Stimulated activated naive CD8-positive, alpha-beta T cell treated with anti-CD3 and anti-CD28 coated beads, Interleukin-15, Interleukin-2, amounts not matched to agents 100 U/mL and 50 U/mL, for 24 hours (primary cell): ENCODE measurements around the gene GPHN.

Experiments used
- ATAC-seq: fragments of 150-1000 bp; cut with Tn5 transposase; one replicate; pipeline ENCODE4 v1.10.0; 2021
- DNase-seq: peaks from one replicate; pipeline ENCODE4 v3.0.0; 2021

GPHN gene

DNA sequence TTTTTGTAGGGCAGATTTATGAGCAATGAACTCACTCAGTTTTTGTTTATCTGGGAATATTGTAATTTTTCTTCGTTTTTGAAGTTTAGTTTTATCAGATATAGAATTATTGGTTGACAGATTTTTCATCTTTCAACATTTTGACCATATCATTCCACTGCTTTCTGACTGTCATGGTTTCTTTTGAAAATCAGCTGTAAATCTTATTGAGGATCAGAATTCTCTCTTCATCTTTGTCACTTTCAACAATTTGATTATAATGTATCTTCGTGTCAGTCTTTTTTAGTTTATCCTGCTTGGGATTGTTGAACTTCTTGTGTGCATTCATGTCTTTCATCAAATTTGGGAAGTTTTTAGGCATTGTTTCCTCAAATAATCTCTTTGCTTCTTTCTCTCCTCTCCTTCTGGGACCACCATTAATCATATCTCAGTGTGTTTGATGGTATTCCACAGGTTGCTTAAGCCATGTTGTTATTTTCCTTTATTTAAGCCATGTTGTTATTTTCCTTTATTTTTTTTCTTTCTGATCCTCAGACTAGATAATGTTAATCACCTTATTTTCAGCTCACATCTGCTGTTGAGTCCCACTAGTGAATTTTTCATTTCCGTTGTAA lies 451.6 kb downstream of the GPHN start:
- DNase-seq (no peak), ATAC-seq (no peak)

DNA sequence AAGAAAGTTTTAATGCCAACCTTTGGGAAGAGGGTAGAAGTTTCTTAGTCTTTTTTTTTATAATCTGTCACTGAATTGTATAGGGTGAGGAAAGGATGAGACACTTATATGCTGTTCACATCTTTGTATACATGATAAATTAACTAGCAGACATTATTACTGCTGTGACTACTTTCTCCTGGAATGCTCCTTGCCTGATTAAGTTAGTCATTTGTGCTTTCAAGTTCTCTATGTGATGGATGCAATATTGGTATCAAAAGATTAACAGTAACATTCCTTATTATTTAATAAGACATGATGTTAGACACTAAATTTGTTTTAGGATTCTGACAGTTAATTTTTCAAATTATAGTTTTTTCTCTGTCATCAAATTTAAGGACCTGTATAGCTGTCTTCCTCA lies 457.9 kb downstream of the GPHN start:
- no peak for DNase-seq
- no peak for ATAC-seq

DNA sequence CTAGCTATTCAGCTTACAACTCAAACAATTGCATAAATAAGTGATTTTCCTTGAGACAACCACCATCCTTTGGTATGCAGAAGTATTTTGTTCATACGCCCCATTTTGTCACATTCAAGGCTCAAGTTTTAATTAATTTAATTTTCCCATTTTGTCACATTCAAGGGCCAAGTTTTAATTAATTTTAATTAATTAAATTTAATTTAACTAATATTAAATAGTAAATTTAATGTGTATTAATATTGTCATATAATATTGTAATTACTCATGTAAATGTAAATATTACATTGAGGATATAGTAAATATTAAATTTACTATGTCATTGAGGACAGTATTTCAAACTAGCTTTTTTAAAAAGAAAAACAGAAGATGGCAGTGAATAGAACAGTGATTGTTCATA lies 464.5 kb downstream of the GPHN start:
- no peak for ATAC-seq

DNA sequence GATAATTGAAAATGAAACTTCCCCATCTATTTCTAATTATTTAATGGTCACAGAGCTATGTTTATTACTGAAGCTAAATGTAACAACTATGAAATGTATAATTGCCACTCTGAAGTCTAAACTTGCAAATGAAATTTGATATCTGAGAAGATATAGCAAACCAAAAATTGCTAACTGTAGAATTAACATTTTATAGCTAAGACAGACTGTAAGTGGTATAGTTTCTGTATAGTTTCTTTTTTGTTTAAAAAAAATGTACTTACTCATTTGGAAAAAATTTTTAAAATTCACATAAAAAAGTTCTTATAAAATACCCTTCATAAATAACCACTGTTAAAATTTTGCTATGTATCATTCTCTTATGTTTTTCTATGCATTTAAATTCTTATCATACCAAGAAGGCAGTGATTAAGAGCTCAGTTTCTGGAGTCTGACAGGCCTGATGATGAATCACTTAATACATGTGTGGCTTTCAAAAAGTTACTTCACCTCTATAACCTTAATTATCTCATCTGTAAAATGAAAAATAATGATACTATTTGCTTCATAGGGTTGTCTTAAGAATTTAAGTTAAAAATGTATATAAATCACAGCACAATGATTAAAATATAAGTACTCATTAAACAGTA lies 466.6 kb downstream of the GPHN start:
- ATAC-seq, result no peak

More for the DNA sequence above, 464.5 kb downstream of the GPHN start:
- DNase-seq, result no peak

DNA sequence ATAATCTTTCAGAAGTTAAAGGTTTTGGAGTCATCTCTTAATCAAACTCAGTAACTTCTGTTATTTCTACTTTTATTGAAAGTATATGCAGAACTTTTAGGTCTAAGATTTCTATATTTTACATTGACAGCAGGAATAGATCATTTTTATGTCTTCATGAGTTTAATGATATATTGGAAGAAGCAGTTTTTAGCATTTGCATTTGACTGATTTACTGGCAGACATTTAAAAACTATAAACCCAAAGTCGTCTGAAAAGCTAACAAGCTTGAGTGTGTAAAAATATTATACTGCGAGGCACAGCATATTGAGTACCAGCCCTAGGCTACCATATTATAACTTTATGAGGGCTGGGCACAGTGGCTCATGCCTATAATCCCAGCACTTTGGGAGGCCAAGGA lies 467.3 kb downstream of the GPHN start:
- ATAC-seq (no peak), DNase-seq (no peak)

More for the DNA sequence above, 466.6 kb downstream of the GPHN start:
- DNase-seq, result no peak

DNA sequence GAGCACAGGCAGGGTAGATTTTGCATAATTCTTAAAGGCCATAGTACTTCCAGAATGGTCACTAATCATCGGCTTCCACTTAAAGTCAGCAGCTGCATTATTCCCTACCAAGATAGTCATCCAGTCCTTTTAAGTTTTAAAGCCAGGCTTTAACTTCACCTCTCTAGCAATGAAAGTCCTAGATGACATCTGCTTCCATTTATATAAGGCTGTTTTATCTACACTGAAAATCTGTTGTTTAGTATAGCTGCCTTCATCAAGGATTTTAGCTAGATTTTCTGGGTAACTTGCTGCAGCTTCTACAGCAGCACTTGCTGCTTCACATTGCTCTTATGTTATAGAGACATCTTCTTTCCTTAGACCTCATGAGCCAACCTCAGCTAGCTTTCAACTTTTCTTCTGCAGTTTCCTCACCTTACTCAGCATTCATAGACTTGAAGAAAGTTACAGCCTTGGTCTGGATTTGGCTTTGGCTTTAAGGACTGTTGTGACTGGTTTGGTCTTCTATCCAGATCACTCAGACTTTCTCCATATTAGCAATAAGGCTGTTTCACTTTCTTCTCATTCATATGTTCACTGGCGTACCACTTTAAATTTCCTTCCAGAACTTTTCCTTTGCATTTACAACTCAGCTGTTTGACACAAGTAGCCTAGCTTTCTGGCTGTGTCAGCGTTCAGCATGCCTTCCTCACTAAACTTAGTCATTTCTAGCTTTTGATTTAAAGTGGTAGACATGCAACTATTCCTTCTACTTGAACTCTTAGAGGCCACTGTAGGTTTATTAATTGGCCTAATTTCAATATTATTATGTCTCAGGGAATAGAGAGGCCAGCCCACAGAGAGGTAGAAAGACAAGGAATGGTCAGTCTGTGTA lies 471.4 kb downstream of the GPHN start:
- DNase-seq (no peak), ATAC-seq (no peak)

DNA sequence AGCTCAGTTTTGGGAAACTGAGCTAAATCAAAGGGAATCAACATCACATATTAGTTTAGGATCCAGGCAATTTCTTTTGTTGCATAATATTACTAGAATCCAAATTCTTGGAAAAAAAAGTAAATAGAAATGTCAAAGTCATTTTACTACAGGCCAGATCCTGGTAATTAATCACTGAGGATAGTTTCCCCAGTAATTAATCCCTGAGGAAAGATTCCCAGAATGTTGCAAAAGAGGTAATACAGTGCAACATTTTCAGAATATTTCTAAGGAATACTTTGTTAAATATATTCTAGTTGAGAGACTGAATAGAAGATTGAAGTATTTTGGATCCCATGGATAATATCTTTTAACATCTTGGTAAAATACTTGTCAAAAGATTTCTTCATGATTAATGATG lies 474.3 kb downstream of the GPHN start:
- DNase-seq (no peak), ATAC-seq (no peak)

DNA sequence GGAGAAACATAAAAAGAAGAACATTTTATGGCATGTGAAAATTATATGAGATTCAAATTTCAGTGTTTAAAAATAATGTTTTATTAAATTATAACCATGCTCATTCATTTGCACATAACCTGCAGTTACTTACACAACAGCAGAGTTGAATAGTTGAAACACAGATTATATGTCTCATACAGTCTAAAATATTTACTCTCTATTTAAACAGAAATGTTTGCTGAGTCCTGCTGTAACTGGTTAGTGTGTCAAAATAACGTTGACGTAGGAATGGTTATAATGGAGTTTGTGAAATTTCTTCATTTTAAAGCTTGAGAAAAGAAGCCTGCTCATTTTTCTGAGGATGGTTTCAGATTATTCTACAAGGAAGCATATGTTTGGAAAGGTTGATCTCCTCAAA lies 484.8 kb downstream of the GPHN start:
- no peak for DNase-seq
- no peak for ATAC-seq

DNA sequence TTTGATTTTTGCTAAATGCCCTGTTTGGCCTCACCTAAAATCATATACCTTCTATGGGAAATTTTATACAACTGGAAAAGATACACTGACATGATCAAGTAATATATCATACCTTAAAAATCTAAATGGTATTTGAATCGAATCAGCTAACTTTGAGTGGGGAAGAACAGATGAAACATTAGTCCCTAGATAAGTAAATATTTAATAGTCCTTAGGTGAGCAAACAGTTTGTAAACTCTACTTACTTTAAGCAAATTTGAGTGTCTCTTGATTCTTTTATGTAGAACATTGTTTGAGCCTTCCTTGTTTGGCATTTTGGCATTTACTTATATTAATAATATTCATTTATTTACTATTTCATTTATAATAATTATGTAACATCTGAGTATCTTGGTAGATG lies 485.6 kb downstream of the GPHN start:
- DNase-seq (no peak), ATAC-seq (no peak)

DNA sequence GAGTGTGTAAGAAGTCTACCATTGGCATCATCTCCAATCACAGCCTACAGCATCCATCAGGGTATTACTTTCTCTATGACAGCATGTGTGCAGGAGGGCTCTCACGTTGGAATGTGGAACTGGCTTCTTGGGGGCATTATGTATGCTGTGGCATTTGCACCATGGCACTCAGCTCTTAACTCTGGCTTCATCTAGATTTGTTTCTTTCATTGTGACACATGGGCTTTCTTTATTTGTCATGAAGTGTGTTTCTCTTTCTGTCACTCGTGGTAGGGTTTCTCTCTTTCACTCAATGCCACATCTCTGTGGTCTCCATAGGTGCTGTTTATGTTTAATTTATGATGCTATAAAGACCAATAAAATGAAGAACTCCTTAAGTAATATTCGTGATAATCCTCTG lies 490.1 kb downstream of the GPHN start:
- peak; percentile 81 for ATAC-seq

DNA sequence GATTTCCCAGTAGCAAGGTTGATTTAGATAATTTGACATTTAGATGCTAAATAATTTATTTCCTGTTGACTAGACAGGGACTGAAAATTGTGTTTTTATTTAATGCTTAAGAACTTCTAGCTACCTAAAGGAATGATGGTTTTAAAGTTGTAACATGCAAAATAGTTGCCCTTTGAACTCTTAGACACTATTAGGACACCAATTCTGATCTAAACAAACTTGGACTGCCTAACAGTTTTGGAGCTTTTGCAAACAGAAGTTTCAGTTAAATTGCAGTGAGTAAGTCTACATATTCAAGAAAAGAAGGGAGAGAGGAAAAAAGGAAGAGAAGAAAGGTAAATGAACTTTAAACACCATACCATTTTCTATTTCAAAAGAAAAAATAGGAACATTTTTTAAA lies 492.0 kb downstream of the GPHN start:
- ATAC-seq, result no peak

More for the DNA sequence above, 490.1 kb downstream of the GPHN start:
- DNase-seq, result no peak

DNA sequence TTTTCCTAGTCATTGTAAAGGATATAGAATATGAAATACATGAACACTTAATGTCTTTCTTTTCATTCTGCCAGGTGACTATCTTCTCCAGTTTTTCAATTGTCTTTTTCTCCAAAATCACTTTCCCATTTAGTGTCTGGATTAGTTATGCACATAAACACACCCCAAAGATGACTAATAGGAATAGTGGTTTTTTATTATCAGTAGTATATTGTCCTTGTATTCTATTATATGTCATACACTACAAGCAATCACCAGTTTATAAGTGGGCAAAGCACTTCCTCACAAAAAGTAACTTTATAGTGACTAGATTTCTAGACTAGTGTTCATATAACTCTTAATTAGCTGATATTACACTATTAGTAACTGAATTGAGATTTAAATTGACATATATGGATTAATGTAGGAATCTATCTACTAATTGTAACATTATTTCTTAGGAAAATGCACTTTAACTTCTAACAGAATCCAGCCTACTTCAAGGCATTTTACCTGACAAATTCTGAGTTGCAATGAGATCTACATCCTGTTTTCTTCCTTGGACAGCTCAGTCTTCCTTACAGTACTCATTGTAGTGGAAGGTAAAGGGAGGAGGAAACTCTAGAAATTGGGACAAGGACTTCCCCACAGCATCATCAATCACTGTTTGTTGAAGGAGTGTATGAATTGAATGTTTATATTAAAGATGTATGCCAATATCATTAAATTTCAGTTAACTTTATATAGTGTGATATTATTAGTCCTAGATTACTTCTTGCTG lies 495.2 kb downstream of the GPHN start:
- ATAC-seq, result no peak
- DNase-seq, result no peak

More for the DNA sequence above, 492.0 kb downstream of the GPHN start:
- DNase-seq, result no peak

DNA sequence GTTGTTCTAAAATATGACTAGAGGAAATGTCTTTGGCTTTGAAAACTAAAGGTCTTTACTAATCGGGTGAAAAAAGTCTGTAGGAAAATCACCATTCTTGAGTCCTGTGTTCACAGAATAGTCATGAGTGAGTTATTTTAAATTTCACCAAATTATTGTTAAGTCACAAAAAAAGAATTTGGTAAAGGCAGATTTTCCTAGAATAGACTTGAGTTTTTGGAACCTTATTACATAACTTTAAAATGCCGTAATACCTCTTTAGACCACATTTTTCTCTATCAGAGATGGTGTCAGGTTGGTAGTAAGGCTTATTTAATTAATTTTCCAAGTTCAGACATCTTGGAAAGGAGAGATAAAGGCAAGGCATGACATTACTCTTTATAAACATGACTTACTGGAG lies 496.6 kb downstream of the GPHN start:
- no peak for ATAC-seq
- no peak for DNase-seq

DNA sequence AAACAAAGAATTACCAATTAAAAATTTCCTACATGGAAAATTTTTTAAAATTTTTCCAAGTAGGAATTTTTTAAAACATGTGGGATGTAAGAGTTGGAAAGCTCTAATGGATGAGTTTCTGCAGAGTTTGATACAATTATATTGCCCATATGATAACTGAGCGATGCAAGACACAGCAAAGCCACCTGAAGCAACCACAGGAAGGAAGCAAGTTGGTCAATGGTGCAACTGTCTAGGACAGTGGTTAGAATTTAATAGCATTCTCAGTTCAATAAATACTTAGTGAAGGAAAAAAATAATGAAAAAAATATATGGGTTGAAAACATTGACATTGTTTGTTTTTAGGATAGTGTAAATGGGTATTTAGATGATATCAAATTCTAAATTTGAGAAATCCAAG lies 502.7 kb downstream of the GPHN start:
- DNase-seq, result no peak

DNA sequence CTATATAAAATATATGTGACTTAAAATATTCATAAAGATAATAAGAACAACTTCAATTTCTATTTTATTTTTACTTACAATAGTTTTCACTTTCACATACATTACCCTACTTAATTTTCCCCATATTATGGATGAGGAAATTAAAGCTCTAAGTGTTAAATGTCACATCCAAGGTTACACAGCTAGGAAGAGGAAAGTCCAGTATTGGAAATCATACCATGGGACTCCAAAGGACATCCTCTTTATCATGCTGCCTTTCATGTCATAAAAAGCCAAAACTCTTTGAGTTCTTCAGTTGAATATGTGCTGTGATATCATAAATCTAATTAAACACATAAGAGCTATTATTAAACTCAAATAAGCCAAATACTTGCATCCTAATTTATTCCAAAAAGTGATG lies 508.9 kb downstream of the GPHN start:
- ATAC-seq, result no peak
- no peak for DNase-seq

More for the DNA sequence above, 502.7 kb downstream of the GPHN start:
- no peak for ATAC-seq

DNA sequence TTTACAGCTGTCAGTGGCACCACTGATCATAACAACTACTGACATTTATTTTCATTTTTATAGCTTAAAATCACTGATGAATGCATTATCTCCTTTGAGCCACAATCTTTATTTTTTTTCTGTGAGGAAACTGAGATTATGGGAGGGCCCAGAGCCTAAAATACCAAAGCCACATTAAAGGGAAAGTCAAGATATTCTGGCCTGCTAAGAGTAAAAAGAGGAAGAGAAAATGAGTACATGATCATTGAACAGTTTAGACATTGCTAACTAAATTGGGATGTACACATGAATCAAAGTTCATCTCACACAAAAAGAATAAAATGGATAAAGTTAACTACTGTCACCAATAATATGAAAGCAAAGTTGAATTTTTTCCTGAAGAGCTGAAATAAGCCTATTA lies 510.8 kb downstream of the GPHN start:
- DNase-seq, result no peak
- ATAC-seq, result no peak

DNA sequence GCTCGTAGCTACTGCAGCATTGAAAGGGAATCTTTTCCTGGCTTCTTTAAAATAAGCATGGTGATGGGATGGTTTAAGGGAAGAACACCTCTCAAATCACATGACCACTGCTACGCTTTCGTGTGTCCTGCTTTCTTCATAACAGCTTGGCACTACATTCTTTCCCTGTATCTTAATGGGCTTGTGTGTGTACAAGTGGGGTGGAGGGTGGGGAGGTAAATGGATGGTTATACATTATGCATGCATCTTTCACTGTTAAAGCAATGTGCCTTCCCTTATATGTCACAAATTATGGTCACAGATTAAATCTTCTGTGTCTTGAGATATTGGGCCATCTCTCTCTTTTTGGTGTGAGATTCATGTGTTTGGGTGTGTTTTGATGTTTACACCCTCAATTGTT lies 511.8 kb downstream of the GPHN start:
- DNase-seq (no peak), ATAC-seq (no peak)

DNA sequence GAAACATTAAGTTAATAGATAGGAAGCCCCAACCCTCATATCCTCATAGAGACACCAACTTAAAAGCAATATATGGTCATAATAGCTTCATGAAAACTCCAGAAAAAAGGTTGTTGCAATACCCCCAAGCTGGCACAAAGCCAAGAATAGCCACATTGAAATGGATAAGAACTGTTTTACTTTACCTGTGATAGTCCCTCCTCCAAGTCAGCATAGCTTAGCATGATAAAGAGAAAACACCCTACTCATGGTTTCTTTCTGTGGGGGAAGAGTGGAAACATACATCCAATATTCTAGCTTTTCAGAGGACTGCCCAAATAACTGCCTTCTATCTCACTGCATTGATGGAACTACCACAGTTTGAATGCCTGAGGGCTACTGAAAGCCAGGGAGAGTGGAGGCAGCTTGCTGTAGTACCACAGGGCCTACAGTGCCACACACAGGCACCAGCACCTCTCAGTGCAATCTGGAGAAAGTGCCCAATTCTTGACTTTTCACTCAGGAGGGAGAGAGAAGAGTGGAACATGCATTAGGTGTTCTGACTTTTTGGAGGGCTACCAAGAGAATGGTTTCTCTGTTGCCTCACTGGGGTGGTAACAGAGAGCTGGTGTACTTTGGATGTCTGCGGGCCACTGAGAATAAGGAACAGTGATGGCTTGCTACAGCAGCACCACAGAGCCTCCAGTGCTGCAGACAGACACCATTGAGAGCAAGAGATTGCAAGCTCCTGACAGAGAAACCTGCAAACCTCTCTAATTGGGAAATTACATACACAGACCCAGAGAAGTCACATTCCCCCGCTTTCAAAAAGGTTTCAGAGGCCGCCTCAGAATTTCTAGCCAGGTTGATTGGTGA lies 524.2 kb downstream of the GPHN start:
- DNase-seq (no peak), ATAC-seq (no peak)

DNA sequence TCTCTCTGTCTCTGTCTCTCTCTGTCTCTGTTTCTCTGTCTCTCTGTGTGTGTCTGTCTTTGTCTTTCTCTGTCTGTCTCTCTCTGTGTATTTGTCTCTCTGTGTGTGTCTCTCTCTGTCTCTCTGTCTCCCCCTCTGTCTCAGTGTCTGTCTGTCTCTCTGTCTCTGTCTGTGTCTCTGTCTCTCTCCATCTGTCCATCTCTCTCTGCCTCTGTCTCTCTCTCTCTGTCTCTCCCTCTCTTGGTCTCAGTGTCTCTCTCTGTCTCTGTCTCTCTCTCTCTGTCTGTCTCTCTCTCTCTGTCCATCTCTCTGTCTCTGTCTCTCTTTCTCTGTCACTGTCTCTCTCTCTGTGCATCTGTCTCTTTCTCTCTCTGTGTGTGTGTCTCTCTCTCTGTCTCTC lies 537.5 kb downstream of the GPHN start:
- DNase-seq, result no peak
- ATAC-seq, result no peak

DNA sequence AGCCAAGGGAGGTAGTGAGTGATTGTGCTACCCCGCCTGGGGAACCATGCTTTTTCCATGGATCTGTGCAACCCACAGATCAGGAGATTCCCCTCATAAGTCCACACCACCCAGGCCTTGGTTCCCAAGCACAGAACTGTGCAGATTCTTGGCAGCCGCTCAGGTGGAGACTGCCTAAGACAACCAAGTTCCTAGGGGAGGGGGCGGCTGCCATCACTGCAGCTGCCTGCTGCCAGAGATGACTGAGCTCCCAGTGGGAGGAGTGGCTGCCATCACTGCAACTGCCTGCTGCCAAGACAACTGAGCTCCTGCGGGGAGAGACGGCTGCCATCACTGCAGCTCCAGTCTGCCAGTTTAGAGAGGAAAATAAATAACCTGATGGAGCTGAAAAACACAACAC lies 542.9 kb downstream of the GPHN start:
- DNase-seq (no peak), ATAC-seq (no peak)

DNA sequence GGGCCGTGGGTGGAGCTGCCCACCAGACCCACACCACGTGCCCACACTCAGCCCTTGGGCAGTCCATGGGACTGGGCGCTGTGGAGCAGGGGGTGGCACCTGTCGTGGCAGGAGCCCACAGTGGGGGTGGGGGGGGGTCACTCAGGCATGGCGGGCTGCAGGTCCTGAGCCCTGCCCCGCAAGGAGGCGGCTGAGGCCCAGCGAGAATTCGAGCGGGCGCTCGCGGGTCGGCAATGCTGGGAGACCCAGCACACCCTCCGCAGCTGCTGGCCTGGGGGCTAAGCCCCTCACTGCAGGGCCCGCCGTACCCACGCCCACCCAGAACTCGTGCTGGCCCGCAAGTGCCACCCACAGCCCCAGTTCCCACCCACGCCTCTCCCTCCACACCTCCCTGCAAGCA lies 548.7 kb downstream of the GPHN start:
- no peak for ATAC-seq
- DNase-seq, result no peak

DNA sequence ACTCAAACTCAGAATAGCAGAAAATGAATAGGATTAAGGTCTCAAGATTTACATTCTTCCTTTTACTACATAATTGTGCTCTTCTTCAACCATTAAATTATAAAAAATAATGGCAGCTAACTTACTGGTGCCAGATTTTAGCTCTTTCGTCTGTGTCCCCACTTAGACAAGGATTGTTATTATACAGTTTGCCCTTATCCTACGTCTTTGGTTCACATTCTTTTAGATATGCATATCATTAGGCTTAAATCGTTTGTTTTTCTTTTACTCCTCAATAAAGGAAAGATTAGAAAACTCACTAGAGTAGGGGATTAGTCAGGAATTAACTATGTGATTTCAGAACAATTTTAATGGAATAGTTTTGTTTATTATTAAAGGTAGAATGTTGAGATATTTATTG lies 551.6 kb downstream of the GPHN start:
- no peak for ATAC-seq
- DNase-seq, result no peak
